Tibial nerve (tissue), 4 donors: ENCODE measurements around the gene CACTIN. TPM values are rescaled to one million over a fixed set of nuclear protein-coding genes. Genes with fewer than 3 reads are reported as not detected.

Experiments used
- DNase-seq, 2 donors: peaks; one replicate each; pipeline ENCODE4 v3.0.0-alpha.2; 2019; ENCODE audit warnings: low spot score in 2 of 2
- H3K27ac ChIP-seq, 4 donors: fragments of 200-600 bp; sonication (generic) in 3 of 4; one replicate each; pipeline ENCODE4 v1.5.1; 2017 to 2019; ENCODE audit warnings: mild to moderate bottlenecking in 1 of 4
- H3K27me3 ChIP-seq, 2 donors: fragments of 200-600 bp; sonication (generic) in 1 of 2; one replicate each; pipeline versions ENCODE4 v1.5.1 to v1.6.0; 2017 to 2019
- H3K36me3 ChIP-seq, 3 donors: fragments of 200-600 bp; sonication (generic); one replicate each; pipeline ENCODE4 v1.5.1; 2018 to 2019
- H3K4me1 ChIP-seq, 4 donors: fragments of 200-600 bp; sonication (generic) in 3 of 4; one replicate each; pipeline ENCODE4 v1.5.1; 2017 to 2019
- H3K4me3 ChIP-seq, 4 donors: fragments of 200-600 bp; sonication (generic) in 3 of 4; one replicate each; pipeline ENCODE4 v1.5.1; 2017 to 2019; ENCODE audit warnings: mild to moderate bottlenecking in 1 of 4, moderate library complexity in 1 of 4
- H3K9me3 ChIP-seq, 4 donors: fragments of 200-600 bp; sonication (generic) in 3 of 4; one replicate each; pipeline ENCODE4 v1.5.1; 2017 to 2019
- EP300 ChIP-seq, 2 donors: sonication (generic); formaldehyde crosslinking; IDR thresholded peaks; one replicate each; pipeline ENCODE4 v1.6.1; 2017; ENCODE audit warnings: antibody characterized with exemption in 2 of 2, mild to moderate bottlenecking in 1 of 2
- POLR2A ChIP-seq, 2 donors: fragments of 450-650 bp; IDR thresholded peaks; one replicate each; pipeline ENCODE4 v1.6.1; 2017; ENCODE audit warnings: antibody characterized with exemption in 2 of 2, mild to moderate bottlenecking in 2 of 2, moderate library complexity in 2 of 2
- WGBS, 2 donors: methylation state at CpG; one replicate each; pipeline ENCODE4 v1.1.5; 2018; 5-methylcytosine and 5-hydroxymethylcytosine counted together
- total RNA-seq, 4 donors: library from RNA; depleted of rRNA; stranded (reverse); fragments of >200 nt; gene quantifications; one replicate each; pipeline ENCODE4 v1.1.0, GENCODE V29; 2016
- TF ChIP-seq, protein P1 (sequence below), 5 experiments: fragments of 200-600 bp in 3 of 5; fragments of 450-650 bp in 2 of 5; sonication (generic) in 3 of 5; IDR thresholded peaks; one replicate each; pipeline ENCODE4 v1.5.1; 2016 to 2019; ENCODE audit warnings: antibody characterized with exemption in 5 of 5, mild to moderate bottlenecking in 3 of 5, moderate library complexity in 2 of 5

The CACTIN gene
- total RNA-seq, 4 donors from 2014 or later = 22.9 to 59.1 (median 42.7) TPM

DNA sequence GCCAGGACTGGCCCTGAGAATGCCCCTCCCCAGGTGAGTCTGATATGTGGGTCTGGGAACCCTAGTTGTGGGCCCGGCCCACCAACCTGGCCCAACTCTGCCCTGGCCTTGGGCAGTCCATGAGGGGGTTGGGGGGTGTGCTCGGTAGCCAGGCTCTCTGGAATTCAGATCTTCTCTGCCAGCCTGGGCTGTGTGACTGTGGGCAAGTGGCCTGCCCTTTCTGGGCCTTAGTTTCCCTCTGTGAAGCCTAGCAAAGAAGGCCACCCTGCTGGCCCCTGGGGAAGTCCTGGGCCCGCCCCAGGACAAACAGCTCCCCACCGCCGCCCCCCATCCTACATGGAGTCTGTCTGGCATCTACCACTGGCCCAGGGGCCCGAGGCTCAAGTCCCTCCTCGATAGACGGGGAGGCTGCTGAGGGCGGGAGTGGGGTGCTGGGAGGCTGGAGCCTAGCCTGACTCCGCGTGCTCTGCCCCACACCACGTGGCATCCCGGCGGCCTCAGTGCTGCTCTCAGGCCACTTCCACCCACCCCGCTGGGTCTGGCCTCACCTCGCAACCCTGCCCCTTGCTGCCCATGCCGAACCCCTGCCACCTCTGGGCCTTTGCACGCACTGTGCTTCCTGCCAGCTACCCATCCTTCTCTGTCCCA, 11.6 kb downstream of the CACTIN start:
- Histone ChIP-seq H3K4me1 (peaks cover 0 to 19% (median 8%) of the 10 kb centered on the region in 4 donors), H3K27me3 (no peaks in the 10 kb centered on the region), H3K9me3 (no peaks in the 10 kb centered on the region), H3K27ac (no peak overlapping the region), H3K36me3 (peaks cover 0 to 91% (median 12%) of the 10 kb centered on the region in 3 donors), H3K4me3 (no peak overlapping the region)
- DNase-seq = no peak
- 90 to 91% methylated on average over 15 to 18 of the region's 18 CpGs for WGBS, 2 donors
- TF ChIP-seq EP300 (IDR thresholded peaks at IDR 0.05) = no peak
- no peak for TF ChIP-seq POLR2A (IDR thresholded peaks at IDR 0.05)
- TF ChIP-seq, protein P1, sequence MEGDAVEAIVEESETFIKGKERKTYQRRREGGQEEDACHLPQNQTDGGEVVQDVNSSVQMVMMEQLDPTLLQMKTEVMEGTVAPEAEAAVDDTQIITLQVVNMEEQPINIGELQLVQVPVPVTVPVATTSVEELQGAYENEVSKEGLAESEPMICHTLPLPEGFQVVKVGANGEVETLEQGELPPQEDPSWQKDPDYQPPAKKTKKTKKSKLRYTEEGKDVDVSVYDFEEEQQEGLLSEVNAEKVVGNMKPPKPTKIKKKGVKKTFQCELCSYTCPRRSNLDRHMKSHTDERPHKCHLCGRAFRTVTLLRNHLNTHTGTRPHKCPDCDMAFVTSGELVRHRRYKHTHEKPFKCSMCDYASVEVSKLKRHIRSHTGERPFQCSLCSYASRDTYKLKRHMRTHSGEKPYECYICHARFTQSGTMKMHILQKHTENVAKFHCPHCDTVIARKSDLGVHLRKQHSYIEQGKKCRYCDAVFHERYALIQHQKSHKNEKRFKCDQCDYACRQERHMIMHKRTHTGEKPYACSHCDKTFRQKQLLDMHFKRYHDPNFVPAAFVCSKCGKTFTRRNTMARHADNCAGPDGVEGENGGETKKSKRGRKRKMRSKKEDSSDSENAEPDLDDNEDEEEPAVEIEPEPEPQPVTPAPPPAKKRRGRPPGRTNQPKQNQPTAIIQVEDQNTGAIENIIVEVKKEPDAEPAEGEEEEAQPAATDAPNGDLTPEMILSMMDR (IDR thresholded peaks at IDR 0.05) = no peak

DNA sequence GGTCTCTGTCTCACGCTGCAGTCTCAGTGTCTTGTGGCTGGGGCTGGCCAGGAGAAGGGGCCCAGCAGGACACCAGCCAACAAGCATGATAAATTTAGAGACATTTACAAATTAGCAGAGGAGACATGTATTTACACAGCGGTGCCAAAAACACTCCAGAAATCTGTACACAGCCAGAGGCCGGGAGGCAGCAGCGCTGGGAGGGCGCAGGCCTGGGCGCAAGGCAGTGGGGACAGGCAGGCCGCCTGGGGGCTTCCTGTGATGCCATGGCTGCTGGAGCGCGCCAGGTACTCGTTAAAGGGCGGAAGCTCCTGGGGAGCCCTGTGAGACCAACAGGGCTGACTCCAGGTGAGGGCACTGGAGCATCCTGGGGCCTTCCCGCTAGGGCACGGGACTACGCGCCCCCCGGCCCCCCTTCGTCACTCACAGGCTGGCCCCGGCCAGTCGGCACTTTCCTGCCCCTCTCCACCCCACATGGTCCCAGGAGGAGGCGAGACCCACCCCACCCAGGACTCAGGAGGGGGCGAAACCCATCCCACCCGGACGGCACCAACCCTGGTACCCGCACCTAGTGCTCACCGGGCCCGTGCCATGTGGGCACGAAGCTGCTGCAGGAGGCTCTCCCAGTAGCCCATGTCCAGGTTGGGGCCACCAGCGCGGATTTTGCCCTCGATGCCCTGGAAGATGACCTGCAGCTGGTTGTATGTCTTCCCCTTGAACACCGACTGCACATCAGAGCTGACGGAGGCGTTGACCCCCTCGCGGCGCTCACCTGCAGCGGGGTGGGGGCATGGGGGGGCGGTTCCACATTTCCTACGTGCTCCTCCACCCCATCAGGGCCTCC, 12.6 kb downstream of the CACTIN start:
- no peak for TF ChIP-seq EP300 (IDR thresholded peaks at IDR 0.05)
- no peak for TF ChIP-seq POLR2A (IDR thresholded peaks at IDR 0.05)
- TF ChIP-seq, protein P1 (IDR thresholded peaks at IDR 0.05) = no peak
- no peaks in the 10 kb centered on the region for H3K27me3 ChIP-seq
- DNase-seq = no peak
- H3K9me3 ChIP-seq = no peaks in the 10 kb centered on the region
- WGBS, 2 donors = 87 to 90% methylated on average over 28 to 35 of the region's 39 CpGs
- H3K4me1 ChIP-seq = peaks cover 0 to 23% (median 11%) of the 10 kb centered on the region in 4 donors
- H3K36me3 ChIP-seq = peaks cover 0 to 86% (median 12%) of the 10 kb centered on the region in 3 donors
- H3K4me3 ChIP-seq = no peak overlapping the region
- no peak overlapping the region for H3K27ac ChIP-seq

DNA sequence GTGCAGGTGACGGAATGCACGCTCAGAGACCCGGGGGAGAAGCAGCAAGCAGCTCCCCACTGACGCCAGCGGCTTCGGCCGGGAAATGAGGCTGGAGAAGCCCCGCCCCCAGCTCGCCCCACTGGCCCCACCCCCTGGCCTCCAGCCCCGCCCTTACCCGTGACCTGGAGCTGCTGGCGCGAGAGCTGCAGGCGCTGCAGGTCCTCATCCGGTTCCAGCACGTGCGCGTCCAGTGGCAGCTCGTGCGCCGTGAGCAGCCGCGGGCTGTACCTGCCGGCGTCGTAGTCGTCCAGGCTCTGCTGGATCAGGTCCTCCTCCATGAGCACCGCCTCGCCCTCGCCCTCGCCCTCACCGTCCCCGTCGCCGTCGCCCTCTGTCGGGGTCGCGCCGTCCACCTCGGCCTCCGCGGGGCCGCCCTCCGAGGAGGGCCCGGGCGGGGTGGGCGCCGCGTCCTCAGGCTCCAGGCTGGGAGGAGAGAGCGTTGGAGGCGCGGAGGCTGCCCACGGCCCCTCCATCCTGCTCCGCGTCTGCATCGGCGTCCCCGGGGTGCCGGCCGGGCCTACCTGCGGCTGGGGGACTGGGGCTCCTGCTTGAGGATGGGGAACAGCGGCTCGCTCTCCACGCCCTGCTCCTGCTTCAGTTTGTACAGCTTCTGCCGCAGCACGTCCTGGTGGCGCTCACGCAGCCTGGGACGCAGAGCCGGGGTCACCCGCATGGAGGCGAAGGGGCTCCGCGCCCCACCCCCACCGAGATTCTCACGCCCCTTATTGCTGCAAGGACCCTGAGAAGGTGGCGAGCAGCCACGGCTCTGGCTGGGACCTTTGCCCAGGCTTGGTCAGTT, 13.5 kb downstream of the CACTIN start:
- no peaks in the 10 kb centered on the region for H3K9me3 ChIP-seq
- no peak for DNase-seq
- no peak overlapping the region for H3K4me3 ChIP-seq
- TF ChIP-seq EP300 (IDR thresholded peaks at IDR 0.05) (no peak), POLR2A (IDR thresholded peaks at IDR 0.05) (no peak)
- TF ChIP-seq, protein P1 (IDR thresholded peaks at IDR 0.05) = no peak
- H3K36me3 ChIP-seq = peaks cover 0 to 82% (median 12%) of the 10 kb centered on the region in 3 donors
- 73 to 89% methylated on average over 35 to 53 of the region's 79 CpGs for WGBS, 2 donors
- H3K27ac ChIP-seq = no peak overlapping the region
- H3K4me1 ChIP-seq = peaks cover 0 to 24% (median 14%) of the 10 kb centered on the region in 4 donors
- no peaks in the 10 kb centered on the region for H3K27me3 ChIP-seq

DNA sequence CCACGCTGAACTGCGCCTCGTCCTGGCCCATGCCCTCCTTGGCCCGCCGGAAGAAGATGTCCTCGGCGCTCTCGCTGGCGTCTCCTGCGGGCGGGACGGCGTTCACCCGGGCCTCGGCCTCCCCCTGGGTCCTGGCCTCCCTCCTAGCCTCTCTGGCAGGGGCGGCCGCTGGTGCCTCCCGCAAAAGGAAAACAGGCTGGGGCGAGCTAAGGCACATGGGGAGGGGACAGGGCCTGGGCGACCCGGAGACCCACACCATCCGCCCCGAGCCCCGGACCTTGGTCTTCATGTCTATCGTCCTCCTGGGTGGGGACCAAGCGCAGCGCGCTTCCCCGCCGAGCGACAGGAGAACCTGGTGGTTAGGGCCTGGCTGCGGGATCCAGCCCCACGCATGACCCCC, 14.3 kb downstream of the CACTIN start:
- peaks cover 0 to 25% (median 19%) of the 10 kb centered on the region in 4 donors for H3K4me1 ChIP-seq
- WGBS, 2 donors = 96 to 97% methylated on average over 33 of the region's 33 CpGs
- no peak overlapping the region for H3K4me3 ChIP-seq
- DNase-seq = no peak
- H3K9me3 ChIP-seq = no peaks in the 10 kb centered on the region
- TF ChIP-seq, protein P1 (IDR thresholded peaks at IDR 0.05) = no peak
- TF ChIP-seq EP300 (IDR thresholded peaks at IDR 0.05) = no peak
- no peak for TF ChIP-seq POLR2A (IDR thresholded peaks at IDR 0.05)
- no peaks in the 10 kb centered on the region for H3K27me3 ChIP-seq
- peaks cover 0 to 78% (median 12%) of the 10 kb centered on the region in 3 donors for H3K36me3 ChIP-seq
- H3K27ac ChIP-seq = no peak overlapping the region
